ENCODE data around the gene BICC1.

The BICC1 gene

DNA sequence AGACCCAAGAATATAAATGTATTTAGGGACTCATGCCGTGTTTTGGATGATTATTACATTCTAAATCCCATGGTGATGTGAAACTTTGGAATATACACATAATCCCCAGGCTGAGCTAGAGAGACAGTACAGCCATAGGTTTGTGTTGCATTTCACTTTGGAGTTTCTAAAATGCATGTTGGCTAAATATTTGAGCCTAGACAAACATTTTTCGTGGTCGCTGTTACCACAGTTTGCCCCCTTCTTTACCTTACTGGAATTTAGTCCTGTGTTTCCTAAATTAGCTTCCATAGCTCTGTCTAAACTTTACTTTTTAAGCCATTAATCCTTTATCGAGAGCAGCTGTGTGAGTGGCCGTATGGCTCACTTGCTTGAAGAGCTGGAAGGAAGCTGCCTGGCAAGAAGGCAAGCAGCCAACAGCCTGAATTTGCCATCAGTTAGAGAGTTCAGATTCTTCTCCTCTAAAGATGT lies 192.0 kb downstream of the BICC1 start:
- no peak for DNase-seq (ENCODE audit: low read depth in 2 of 2)

DNA sequence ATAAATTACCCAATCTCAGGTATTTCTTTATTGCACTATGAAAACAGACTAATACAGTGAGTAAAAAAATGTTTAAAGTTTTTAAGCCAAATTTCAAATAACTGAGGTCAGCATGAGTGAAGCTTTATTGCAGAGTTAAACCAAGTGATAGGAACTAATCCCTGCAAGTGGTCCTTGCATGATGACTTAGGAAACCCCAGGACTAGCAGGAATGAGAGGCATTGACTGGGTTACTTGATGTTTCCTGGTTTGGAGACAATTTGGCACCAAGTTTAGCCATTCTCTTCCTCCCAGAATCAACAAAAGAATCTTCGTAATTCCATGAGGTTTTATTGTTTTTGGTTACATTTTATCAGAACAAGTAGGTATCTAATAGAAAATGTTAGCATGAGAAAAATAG lies 194.2 kb downstream of the BICC1 start:
- no peak for DNase-seq (ENCODE audit: low read depth in 2 of 2)

DNA sequence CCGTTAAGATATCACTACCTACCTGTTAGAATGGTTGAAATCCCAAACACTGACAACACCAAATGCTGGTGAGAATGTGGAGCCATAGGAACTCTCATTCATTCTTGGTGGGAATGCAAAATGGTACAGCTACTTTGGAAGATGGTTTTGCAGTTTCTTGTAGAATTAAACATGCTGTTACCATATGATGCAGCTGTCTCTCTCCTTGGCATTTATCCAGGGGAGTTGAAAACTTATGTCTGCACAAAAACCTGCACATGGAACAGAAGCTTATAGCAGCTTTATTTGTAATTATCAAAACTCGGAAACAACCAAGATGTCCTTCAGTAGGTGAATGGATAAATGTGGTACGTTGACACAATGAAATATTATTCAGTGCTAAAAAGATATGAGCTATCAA lies 199.5 kb downstream of the BICC1 start:
- no peak for DNase-seq (ENCODE audit: low read depth in 2 of 2)

DNA sequence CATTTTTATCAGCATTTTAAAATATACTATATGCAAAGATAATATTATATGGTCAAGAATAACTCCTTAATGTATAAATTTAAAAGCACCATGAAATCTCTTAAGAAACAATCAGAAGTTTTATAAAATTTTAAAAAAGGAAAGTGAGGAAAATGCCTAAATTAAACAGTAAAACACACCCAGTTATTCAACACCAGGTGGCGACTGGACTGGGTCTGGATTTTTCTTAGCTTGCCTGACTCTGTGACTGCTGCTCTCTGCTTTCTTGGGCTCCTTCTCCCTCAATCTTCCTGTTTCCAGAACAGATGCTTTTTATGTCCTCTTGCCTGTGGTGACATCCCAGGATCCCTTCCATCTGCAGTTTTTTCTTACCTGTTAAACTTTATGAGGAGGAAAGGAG lies 200.3 kb downstream of the BICC1 start:
- DNase-seq (ENCODE audit: low read depth in 2 of 2), result no peak

DNA sequence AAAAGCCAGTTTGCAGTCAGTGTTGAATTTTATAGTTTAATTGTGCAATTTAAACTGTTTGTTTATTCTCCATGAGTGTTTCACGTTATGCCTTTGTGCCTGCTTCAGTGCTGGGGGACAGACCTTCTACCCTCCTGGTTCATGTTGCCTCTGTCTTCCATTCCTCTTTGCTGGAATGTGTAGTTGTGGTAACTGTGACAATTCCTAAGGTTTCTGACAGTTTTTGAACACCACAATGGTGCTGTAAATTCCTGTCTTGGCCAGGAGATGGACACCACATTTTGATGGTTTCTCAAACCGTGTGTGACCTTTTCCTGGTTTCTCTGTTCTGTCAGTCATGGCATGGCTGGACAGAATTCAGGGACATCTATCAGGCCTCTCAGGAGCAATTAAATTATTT lies 201.7 kb downstream of the BICC1 start:
- no peak for DNase-seq (ENCODE audit: low read depth in 2 of 2)

DNA sequence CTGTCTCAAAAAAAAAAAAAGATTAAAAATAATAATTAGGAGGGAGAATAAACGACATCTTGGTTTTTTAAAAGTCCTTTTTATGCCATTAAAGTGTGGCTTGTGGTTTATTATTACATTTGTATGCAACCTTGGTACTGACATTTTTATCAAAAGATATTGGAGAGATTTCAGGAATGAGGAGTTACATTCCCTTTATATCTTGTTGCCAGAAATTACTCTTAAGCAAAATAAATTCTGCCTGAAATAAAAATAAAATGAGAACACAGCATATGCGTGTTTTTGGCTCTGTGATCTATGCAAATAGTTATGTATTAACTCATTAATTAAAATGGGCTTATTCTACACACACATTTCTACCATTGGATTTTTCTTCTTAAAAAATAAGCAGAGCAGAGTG lies 202.4 kb downstream of the BICC1 start:
- DNase-seq (ENCODE audit: low read depth in 2 of 2), result no peak

DNA sequence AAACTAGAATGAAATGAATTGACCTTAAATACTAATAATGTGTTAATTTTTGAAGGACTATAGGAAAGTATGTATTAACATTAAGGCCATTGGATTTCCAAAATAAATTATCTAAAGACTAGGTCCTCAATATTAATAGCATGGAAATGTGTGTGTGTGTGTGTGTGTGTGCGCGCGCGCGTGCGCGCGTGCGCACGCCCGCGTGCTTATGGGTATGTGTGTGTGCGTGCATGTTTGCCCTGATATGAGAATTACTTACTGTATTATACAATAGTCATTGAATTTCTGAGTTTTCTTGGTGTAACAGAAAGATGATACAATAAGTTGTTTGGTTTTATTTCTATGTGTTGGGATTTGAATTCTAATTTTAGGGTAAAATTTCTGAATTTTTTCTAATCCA lies 205.9 kb downstream of the BICC1 start:
- DNase-seq (ENCODE audit: low read depth in 2 of 2), result no peak

DNA sequence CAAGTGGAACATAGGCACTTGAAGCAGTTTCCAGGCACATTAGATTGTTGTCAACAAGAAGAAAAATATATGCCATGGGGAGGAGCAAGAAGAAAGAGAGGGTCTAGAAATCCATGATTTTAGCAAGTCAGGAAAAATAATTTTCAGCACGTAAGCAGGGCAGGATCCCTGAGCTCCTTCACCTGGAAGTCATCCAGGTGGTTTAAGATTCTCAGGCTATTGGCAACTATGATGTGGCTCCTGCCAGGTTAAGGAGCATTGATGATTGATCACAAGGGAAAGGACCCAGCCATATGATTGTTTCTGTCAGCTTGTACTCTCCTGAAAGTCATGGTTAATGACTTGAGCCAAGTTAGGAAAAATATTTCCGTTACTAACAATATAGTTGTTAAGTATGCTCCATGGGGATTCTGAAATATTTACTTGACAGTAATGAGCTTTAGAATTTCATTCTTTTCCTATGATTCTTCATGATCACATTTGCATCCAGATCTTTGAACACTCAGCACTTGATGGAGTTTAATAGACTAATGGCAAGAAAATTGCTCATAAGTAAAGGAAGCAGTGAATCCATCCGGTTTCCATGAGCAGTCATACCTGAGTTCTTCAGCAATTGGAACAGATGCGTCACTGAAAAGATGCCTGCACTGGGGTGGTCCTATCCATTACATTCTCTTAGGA lies 209.1 kb downstream of the BICC1 start:
- DNase-seq (ENCODE audit: low read depth in 2 of 2), result no peak

DNA sequence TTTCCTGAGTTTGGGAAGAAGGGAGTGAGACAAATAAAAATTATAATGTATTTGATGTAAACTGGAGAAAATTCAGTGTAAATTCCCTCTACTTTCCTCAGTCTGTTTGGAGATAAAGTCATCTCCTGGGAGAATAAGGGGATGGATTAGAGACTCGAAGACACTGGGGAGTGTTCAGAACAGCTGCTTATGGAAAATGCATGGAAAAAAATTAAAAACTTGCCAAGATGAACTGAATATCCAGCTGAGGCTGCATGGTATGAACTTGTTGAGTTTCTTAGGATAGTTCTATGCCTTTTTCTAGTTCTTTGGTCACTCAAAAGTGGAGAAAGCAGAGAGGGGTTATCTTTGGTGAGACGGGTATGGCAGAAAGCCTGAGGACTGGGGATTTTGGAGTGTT lies 210.5 kb downstream of the BICC1 start:
- DNase-seq (ENCODE audit: low read depth in 2 of 2), result no peak

DNA sequence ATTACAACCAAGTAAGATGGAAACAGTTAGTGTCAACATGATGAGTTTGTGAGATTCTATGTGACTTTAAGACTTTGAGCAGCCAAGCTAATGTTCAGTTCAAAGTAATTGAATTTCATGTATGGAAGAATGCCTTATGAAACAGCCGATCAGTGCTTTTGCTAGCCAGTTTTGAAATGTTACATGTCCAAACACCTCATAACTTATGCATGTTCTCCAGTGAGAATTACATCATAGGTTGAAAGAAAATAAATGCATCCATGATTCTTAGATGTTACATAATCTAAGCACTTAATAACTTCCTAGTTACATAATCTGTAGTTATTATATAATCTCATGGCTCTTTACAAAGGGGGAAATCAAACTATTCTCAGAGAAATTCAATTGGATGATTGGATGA lies 211.3 kb downstream of the BICC1 start:
- no peak for DNase-seq (ENCODE audit: low read depth in 2 of 2)

DNA sequence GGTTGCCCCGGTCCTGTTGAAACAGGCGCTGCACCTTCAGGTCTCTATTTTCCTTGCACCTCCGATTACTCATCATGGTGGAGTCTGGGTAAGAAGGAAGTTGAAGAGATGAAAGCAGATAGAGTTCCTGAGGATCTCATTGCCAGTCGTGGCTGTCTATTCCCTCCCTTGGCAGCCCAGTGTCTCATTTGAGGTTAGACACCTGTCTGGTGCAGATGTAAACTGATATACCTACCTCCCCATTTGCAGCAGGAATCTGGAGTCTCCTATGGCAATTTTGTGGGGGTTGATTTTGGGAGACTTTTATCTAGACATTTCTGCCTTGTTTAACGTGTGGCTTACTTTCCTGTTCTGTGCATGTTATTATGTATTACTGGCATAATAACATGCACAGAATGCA lies 212.1 kb downstream of the BICC1 start:
- DNase-seq (ENCODE audit: low read depth in 2 of 2), result no peak

DNA sequence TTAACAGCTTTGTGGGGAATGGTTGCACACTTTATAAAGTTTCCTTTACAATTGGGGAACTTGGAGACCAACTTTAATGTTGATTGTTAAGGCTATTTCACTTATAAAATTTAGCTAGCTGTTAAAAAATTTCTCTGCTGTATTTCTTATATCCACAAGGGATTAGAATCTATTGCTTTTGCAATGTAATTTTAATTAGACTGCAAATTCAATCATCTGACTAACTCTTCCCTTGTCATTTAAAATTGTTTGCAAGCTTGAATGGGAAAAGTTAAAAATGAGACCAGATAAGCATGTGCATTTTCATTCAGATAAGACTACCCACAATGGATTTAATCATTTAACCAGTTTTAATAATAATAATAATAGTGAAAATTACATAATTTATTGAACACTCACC lies 213.2 kb downstream of the BICC1 start:
- no peak for DNase-seq (ENCODE audit: low read depth in 2 of 2)

DNA sequence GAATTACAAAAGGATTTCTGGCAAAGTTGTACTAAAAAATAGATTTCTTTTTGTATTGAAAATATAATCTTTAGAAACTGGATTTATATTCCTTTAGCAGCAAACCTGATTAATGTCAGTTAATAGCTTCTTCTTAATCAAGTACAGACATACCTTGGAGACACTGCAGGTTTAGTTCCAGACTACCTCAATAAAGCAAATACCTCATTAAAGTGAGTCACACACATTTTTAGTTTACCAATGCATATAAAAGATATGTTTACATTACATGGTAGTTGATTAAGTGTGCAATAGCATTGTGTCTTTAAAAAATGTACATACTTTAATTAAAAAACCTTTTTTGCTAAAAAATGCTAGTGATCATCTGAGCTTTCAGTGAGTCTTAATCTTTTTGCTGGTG lies 215.0 kb downstream of the BICC1 start:
- no peak for DNase-seq (ENCODE audit: low read depth in 2 of 2)

DNA sequence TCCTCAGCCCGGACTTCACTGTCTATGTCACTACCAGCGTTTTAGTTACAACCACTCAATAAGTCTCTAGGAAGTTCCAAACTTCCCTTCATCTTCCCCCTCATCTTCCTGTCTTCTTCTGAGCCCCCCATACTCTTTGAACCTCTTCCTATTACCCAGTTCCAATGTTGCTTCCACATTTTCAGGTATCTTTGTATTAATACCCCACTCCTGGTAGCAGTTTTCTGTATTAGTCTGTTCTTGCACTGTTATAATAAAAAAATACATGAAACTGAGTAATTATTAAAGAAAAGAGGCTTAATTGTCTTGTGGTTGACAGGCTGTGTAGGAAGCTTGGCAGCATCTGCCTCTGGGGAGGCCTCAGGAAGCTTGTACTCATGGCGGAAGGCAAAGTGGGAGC lies 218.6 kb downstream of the BICC1 start:
- DNase-seq (ENCODE audit: low read depth in 2 of 2), result no peak

DNA sequence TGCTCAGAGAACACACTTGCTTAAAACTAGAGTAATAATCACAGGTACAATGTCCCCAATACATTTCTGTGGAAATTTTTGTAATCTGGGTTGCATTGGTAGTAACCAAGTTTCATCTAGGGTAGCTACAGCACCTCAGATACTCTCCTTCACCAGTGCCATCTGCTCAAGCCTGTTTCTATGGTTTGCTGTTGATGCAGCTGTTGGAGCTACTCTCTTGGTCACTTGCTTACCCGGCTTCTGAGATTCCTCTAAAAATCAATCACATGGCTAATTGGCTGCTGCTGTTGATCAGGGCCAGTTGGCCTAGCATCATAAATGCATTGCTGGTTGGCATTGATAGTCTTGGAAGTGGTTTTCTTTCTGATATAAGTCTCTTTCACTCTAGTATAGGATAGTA lies 220.8 kb downstream of the BICC1 start:
- no peak for DNase-seq (ENCODE audit: low read depth in 2 of 2)

DNA sequence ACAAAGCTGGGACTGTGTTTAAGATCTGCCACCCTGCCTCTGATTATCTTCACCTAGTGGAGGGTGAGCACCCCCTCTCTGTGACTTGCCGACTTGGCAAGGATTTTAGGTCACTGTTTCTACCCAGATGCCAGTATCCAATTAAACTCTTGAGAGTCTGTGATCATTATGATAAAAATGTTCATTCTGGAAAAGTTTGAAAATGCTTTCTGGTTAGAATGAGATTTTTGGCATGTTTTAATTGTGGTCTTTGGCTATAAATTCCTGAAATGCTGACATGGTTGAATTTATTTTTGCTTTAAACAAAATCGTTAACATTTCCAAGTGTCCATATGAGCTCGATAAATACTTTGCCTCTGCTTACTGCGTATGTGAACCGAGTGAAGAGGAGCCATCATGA lies 221.4 kb downstream of the BICC1 start:
- DNase-seq (ENCODE audit: low read depth in 2 of 2), result no peak

DNA sequence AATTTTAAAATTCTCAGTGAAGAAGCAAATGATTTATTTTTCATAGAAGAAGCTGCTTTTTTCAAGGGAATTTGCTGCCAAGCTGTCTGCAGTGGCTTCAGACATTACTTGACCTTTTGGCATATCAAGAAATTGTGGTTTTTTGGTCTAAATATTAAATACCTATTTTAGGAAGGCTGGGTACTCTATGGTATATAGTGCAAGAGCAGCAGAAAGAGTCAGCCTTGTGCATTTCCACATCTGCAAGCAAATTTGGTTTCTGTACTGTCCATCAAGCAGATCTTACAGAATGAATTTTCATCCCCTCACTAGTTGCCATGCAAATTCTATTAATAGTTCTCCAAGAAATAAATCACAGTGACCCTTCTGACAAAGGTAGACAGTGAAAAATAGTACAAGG lies 222.0 kb downstream of the BICC1 start:
- no peak for DNase-seq (ENCODE audit: low read depth in 2 of 2)

DNA sequence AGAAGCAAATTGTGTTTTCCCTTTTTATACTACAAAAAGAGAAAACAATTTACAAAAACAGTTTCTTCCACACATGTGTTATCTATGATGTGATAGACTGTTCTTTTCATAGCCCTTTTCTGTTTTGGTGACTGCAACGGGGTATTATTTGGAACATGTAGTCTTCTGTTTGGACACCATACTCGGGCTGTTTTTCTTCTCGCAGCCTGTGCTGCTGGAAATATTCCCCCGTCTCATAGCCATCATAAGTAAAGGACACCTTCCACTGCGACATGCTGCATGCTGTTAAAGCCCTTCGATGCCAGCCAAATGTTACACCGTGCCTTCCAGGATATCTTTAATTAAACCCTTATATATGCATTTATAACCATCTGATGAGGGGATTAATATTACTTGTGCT lies 222.4 kb downstream of the BICC1 start:
- no peak for DNase-seq (ENCODE audit: low read depth in 2 of 2)

DNA sequence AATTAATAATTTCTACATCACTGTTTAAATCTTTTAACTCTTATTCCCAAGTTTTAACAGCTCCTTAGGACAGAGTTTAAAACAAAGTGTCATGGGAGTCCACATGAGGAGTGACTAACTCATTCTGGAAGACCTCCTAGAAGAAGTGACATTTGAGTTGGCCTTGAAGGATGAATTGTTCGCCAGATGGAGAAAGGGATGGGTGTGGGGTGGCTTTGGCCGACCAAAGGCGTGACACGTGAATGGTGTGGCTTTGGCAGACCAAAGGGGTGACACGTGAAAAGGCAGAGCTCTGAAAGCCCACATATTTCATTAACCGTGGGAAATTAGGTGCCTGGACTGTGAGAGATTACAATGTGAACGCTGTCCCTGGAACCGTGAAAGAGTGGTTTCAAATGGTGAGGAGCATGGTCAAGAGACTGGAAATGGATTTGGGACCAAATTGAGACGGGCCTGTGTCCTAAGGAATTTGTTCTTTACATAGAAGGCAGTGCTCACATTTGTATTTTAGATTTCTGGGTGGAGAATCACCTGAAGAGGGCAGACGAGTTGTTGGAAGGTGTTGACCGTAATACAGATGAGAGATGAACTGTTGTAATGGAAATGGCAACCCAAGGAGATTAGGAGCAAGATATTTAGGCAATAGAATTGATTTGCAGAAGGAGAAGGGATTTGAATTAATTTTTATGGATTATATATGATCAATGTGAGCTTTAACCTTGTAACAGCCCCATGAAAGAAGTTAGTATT lies 228.1 kb downstream of the BICC1 start:
- no peak for DNase-seq (ENCODE audit: low read depth in 2 of 2)

DNA sequence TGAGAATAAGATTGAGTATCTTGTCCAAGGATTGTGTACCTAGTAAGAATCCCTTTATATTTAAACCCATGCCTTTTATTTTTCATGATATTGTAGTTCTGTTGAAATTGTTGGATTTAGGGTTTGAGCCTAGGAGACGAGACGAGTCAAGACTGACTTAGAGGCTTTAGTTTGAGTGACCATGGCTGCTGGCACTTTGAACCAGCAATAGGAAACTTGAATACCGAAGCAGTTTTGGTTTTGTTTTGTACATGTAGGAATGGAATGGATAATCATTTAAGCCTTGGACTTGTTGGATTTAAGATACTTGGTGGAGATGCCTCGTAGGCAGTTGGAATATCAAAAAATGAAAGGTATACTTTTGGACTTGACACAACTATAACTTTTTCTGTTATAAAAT lies 229.0 kb downstream of the BICC1 start:
- no peak for DNase-seq (ENCODE audit: low read depth in 2 of 2)

DNA sequence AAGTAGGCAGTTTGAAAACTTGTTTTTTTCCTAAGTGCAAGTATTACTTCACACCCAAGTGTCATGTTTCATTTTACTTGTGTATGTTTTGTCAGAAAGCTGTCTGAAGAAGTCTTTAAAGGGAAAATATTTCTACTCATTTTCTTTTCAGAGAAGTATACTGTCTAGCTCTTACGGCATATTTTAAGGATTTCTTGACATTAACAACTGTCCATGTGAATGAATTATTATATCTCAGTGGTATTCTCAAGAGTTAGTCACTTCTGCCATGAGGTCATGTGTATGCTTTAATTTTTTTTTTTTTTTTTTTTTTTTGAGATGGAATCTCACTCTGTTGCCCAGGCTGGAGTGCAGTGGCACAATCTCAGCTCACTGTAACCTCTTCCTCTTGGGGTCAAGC lies 229.5 kb downstream of the BICC1 start:
- no peak for DNase-seq (ENCODE audit: low read depth in 2 of 2)

DNA sequence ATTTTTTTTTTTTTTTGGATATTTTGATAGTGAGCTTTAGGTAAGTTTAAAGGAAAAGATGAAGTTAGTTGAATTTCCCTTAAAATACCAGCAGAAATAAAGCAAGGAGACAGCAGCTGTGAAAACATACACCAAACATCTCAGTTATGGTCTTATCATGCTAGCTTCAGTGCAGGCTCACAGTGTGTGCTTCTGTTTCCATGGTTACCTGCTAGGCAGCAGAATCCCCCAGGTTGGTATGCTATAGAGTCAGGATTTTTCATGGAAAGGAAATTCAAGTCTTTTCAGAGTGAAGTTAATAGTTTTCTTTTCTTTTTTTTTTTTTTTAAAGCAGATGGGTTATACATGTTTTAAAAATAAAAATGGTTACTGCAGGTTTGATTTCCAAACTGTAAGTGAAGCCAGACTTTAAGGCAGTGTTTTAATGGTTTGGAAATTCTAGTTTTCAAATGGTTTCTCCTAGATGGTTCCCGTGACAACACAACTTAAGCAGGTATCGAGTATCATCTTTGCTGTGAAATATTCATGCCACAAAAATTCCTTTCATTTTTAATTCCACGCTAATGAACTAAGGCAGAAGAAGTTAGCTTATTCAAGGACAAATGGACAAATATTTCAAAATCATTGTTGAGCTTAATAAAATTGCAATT lies 230.9 kb downstream of the BICC1 start:
- no peak for DNase-seq (ENCODE audit: low read depth in 2 of 2)

Data from activated CD4-positive, alpha-beta T cell treated with anti-CD3 and anti-CD28 coated beads for 24 hours (primary cell).